ENCODE data around the gene CD52.
"Not testable (repeated sequence)": the region's sequence is repeated elsewhere in the genome, so short reads cannot be mapped to it uniquely, and the experiment has no call there.

The CD52 gene

DNA sequence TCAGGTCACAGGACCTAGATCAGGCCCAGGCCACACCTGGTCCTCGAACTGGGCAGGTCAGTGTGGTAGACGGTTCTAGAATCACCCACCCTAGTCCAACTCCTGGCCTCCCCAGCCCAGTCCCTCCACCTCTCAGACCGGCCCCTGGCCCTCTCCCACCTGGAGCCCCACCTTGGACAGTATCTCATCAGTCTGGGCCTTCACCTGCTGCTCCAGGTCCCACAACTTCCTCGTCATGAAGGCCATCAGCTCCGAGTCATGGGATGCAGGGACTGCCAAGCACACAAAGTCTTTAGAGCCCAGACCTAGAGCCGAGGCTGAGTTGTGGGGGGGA, 20.0 kb upstream of the CD52 start:
- no peak for DNase-seq (ENCODE audit: low read depth in 1 of 2, low spot score in 1 of 2)

DNA sequence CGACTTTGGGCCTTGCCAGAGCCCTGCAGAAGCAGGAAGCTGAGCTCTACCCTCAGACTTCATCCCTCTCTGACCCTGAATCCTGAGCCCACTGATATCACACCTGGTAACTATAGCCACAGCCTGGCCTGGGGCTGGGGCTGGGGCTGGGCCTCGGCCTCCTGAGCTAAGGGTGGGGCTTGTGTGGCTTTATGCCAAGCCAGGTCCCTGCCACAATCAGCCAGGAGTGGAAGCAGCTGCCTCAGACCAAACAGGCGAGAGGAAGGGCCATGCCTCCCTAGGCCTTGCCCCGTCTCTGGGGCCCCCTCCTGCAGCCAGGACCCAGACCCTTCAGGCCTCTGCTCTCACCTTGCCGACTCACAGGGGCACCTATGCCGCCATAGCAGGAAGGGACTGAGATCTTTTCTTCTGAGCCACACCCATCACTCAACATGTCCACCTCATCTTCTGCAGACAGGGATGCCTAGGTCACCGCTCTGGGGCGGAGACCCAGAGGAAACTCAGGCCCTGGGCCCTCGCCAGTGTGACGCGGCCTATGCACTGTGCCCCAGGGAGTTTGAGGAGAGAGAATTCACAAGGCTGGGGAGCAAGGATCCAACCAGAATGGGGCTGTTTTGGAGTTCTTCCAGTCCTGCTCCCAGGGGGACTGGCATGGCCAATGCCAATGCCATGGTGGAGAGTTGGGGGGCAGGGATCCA, 17.0 kb upstream of the CD52 start:
- DNase-seq (ENCODE audit: low read depth in 1 of 2, low spot score in 1 of 2) = no peak

DNA sequence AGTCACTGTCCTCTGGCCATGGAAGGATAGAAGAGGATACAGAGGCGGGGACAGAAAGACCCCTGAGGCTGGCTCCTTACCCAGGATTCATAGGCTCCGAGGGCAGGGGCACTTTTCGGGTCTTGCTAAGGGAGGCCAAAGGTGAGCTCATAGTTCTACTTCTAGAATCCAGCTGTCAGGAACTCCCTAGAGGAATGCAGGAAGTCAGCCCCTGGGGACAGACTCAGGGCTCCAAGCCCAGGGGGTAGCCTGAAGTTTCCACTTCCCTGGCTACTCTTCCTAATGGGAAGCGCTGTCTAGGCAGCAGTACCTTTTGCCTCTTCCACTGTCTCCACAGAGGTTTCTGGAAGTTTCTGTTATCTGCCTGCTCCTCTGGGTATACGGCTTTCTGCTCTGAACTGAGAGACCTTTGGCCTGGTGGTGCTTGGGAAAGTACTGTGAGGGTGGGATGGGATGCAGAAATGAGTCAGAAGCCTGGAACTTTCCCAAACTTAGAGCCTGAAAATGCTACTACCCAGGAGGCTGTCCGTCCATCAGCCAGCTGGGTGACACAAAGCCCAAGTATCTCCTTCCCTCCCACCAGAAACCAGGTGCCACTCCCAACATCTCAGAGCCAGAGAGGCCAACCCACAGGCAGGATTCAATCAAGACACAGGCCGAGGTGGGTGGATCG, 14.9 kb upstream of the CD52 start:
- DNase-seq (ENCODE audit: low read depth in 1 of 2, low spot score in 1 of 2) = no peak

DNA sequence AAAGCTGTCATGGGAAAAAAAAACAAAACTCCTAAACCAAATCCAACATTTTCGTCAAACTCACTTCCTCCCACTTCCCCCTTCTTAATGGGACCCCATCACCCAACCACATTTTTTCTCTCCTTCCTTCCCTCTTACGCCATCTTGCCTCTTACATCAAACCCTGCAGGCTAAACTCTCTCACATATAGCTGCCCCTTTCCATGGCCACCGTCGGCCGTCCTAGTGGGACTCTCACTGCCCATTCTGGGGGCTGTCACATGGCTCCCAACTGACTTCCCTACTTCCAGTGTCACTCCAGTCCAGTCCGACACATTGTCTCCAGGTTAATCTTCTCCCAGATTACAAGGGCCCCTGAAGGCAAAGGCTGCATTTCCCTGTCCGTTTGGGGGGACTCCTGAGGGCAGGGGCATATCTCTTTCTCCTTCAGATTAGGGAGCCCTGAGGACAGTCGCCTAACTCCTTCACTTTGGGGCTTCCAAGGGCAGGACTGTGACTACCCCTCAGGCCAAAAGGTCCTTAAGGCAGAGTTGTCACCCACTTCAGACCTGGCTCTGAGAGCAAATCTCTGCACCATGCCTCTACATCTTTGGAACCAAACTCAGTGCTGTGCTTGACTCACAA, 12.0 kb upstream of the CD52 start:
- no peak for DNase-seq (ENCODE audit: low read depth in 1 of 2, low spot score in 1 of 2)

DNA sequence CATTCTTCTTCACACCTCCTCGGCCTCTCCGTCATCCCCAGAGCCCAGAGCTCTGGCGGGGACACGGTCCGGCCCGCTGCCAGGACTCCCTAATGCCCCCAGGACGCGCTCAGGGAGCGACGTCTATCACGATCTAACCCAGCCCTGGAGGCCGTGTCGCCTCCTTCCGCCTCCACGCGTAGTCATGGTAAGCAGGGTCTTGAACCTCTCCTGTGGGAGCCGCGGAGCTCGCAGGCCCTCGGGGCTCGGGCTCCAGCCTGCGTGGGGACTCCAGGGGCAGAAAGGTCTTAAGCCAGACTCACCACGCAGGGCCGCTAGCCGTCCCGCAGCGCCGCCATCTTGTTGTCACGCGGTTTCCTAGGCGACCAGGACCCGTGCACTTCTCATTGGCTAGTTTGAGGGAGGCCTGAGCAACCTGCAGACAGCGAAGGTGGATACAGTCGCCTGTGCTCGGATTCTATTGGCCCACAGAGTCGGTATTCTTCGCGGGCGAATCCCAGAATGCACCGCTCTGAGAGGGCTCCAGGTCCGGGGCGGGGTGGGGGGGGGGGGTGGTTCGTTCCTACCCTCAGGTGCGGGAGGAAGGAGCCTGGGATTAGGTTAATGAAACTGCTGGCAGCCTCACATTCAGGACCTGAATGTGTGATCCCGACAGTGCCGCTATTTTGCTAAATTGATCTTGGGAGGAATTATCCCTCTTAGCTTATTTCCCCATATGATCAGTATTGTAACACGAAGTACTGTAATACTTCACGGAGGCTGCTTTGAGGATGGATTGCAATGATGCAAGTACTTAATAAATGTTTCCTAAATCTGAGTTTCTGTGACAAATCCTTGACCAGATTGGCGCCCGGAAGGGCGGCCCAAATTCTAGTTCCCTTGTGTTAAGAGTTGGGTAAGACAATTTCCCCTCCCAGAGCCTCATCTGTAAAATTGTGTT, 11.2 kb upstream of the CD52 start, which contains the start of gene UBXN11:
UBXN11 (minus strand) TSS at position 347 of the 940 bp plus-strand sequence. CDS start 3,753 bp downstream, outside the sequence.
- peak; percentile 73 to 94 for DNase-seq (ENCODE audit: low read depth in 1 of 2, low spot score in 1 of 2)

DNA sequence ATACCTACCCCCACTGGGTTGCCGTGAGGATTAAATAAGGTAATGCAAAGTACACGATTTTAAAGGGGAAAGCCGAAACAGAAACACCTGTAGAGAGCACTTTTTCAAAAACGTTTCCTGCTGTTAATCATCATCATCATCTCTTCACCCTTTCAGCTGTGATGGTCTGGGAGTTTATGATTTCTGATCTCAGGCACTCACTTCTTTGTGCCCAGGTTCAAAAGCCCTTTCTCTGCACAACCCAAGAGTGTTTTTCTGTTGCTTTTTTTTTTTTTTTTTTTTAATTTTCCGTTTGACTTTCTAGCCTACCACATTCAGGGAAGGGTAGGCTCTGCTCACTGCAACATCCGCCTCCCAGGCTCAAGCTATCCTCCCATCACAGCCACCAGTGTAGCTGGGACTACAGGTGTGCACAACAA, 10.4 kb upstream of the CD52 start:
- no peak for DNase-seq (ENCODE audit: low read depth in 1 of 2, low spot score in 1 of 2)

DNA sequence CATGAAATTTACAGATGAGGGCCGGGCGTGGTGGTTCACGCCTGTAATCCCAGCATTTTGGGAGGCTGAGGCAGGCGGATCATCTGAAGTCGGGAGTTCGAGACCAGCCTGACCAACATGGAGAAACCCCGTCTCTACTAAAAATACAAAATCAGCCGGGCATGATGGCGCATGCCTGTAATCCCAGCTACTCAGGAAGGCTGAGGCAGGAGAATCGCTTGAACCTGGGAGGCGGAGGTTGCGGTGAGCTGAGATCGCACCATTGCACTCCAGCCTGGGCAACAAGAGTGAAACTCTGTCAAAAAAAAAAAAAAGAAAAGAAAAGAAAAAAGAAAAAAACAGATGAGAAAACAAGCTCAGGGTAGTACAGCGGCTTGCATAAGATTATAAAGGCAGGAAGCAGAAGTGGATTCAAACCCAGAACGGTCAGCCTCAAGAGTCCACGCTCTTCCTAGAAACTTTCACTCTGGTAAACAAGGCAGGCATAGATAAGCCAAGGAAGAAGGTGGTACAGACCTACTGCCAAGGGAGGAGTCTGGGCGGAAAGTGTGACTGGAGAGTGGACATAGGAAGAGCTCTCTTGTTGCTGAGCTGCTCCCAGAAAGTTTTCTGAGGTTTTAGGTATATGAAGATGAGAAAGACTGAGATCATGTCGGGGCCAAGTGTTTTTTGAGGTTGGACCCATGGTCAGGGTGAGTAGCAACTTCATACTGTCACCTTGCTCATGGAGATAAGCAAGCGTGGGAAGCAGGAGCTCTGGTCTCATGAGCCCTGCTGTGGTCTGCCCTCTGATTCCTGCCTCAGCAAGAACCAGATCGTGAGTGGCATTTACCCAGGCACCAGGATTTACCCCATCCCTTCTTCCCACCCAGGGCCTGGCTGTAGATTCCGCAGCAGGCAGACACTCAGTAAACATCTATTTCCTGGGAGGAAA, 9.5 kb upstream of the CD52 start:
- DNase-seq (ENCODE audit: low read depth in 1 of 2, low spot score in 1 of 2) = not testable (repeated sequence)

DNA sequence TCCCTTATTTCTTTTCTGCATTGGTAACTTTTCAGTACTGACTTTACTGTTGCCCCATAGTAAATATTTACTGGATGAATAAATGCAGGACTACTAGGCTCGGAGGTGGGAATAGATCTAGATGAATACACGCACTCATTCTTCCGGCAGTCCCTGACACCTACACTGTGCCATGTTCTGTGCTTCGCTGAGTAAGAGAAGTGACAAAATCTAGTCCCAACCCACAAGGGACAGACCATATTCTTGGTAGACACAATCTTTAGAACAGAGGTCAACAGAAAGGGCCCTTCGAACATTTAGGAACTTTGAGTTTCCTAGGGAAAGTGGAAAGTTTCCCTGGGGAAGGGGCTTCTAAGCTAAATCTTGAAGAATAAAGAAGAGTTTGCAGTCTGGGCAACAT, 3.3 kb upstream of the CD52 start:
- DNase-seq (ENCODE audit: low read depth in 1 of 2, low spot score in 1 of 2) = no peak

DNA sequence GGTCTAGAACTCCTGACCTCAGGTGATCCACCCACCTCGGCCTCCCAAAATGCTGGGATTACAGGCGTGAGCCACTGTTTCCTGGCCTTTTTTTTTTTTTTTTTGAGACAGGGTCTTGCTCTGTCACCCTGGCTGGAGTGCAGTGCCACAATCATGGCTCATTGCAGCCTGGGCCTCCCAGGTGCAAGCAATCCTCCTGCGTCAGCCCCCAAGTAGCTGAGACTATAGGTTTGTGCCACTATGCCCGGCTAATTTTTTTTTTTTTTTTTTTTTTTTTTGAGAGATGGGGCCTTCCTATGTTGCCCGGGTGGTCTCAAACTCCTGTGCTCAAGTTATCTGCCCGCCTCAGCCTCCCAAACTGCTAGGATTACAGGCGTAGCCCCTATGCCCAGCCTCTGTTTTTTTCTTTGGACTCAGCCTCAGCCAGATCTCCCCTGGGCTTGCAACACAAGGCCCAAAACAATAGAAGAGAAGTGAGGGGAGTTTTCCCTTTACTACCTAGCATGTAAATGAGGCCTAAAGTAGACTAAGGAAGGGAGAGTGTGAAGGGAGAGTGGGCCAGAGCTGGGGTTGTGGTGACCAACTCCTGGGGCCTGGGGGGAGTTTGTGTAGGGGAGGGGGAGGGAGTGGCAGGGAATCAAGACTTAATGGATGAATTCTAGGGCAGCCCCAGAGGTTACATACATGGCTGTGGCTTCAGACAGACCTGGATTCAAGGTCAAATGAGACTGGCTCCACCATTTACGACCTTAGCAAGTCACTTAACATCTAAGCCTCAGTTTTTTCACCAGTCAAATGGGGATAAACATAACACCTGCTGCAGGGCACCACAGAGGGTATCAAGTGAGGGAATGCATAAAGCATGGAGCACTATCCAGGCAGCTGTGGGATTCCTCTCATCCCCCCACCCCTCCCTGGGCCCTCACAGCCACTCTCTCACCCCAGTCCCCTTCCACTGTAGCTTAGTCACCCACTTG, 1.6 kb upstream of the CD52 start:
- no peak for DNase-seq (ENCODE audit: low read depth in 1 of 2, low spot score in 1 of 2)

DNA sequence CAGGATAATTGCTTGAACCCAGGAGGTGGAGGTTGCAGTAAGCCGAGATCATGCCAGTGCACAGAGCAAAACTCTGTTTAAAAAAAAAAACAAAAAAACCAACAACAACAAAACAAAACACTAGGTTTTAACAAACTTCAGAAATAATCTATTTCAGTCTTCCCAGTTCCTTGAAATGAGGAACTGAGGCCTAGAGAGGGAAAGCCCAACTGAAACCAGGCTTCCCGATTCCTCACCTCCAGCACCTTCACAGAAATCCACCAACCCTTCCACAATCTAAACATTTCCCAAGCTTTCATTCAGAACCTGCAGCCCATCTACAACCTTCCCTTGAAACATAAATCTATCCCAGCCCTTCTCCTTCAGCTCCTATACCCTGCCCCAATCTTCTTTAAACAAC, 612 bp upstream of the CD52 start:
- DNase-seq (ENCODE audit: low read depth in 1 of 2, low spot score in 1 of 2) = no peak

DNA sequence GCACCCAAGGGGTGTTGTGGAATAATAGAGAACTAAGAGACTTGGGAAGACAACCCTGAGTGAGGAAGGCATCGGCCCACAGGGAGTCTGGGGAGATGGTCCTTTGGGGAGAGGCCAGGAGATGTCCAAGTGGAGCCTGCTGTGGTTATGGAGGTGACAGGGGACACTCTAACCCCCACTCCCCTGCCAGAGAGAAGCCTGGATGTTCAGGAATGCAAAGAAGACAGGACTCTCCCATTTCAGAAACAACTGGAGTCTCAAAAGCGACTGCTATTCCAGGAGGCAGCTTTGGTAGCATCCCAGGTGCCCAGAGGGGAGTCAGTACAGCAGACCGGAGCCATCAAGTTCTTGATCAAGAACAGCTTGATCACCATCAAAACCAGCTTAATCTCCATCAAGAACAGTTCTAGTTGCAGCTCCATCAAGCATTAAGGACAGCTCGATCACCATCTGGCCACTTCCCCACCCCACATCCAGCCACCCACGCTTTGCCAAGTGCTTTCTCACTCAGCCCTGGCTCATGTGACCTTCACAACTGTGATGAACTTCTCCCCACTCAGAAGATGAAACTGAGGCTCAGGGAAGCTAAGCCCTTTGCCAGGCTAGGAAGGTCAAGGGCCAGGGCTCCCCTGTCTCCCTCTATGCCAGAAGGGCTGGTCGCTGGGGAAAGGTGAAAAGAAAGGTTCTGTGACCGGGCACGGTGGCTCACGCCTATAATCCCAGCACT, 743 bp downstream of the CD52 start:
- DNase-seq (ENCODE audit: low read depth in 1 of 2, low spot score in 1 of 2) = peak in 1 of 2 donors; percentile 35

DNA sequence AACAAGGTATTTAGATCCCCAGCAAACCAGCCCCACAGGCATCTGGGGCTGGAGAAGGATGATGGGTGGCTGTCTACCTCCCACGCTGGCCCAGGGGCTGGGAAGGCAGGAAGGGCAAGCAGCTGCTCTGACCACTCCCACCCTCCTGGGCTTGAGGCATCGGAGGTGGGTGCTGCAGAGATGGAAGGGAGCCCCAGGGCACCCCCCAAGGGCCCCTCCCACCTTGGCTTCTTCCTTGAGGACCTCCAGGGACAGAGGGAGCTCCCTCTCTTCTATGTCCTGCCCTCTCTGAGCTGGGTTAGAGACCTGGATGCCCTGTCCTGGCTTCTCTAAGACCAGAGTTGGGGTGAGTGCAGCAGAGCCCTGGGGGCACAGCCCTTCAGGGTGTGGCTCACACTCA, 3.1 kb downstream of the CD52 start:
- no peak for DNase-seq (ENCODE audit: low read depth in 1 of 2, low spot score in 1 of 2)

DNA sequence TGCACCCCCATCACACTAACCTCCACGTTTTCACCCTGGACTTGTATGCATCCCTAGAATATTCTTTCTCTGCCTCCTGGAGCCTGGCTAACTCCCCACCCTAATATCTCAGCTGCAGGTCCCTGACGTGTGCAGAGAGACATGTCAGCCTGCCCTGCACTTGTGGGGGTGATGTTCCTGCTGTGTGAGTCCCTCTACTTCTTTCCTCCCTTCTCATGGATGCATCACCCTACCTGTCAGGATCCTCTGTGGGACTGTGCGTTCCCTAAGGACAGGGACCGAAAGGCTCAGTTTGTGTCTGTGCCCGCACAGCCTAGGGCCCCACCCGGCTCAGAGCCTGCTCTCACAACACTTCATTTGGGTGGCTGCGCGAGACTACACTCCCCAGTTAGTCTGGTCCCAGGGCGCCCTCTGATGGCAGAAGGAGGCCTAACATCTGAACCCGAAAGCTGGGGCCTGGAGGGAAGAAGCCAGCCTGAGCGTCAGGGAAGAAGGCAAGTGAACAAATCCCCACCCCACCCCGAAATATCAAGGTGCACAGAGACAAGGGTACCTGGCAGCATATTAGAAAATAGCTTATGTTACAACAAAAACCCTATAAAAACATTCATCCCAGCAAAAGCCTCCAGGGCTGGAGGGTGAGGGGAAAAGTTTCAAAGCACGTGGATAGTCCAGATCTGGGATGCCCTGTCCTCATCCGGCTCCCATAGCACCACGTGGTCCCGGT, 3.7 kb downstream of the CD52 start:
- DNase-seq (ENCODE audit: low read depth in 1 of 2, low spot score in 1 of 2) = peak; percentile 96 to 97

DNA sequence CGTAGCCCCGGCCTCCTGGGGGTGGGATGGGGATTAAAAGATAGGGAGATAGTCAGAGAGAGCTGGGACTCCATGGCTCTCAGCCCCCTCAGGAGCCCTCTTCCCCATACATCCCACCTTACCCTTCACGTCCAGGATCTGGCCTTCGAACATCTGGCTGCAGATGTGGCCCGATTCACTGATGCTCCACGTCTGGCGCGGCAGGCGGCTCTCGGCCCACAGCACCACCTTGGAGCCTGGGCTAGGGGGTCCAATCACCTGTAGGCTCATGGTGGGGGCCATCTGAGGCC, 4.2 kb downstream of the CD52 start:
- DNase-seq (ENCODE audit: low read depth in 1 of 2, low spot score in 1 of 2) = no peak

DNA sequence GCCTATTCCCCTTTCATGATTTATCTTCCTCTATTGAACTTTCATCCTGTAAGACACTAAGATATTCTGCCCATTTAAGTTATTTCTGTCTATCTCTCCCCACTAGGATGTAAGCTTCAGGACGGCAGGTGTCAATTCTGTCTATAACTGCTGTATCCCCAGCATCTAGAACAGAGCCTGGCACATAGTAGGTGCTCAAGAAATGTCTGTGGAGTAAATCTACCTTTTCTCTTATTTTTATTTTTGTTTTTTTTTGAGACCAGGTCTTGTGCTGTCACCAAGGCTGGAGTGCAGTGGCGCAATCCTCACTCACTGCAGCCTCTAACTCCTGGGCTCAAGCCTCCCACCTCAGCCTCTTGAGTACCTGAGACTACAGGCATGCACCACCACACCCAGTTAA, 5.6 kb downstream of the CD52 start:
- no peak for DNase-seq (ENCODE audit: low read depth in 1 of 2, low spot score in 1 of 2)

DNA sequence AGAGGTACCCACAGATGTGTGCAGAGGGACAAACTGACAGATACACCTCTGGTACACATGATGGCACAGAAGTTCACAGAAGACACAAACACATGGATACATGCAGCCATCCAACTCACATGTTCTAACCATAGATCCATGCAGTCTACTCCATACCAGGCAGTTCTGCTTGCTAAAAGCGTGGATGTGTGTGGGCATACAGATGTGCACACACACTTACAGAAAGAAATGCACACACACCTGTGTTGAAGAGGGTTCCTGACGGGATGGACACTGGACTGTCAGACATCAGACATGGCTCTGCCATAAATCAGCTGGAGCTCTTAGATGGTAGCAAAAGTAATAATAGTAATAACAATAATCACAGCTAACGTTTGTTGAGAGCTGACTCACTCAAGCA, 6.8 kb downstream of the CD52 start:
- no peak for DNase-seq (ENCODE audit: low read depth in 1 of 2, low spot score in 1 of 2)

DNA sequence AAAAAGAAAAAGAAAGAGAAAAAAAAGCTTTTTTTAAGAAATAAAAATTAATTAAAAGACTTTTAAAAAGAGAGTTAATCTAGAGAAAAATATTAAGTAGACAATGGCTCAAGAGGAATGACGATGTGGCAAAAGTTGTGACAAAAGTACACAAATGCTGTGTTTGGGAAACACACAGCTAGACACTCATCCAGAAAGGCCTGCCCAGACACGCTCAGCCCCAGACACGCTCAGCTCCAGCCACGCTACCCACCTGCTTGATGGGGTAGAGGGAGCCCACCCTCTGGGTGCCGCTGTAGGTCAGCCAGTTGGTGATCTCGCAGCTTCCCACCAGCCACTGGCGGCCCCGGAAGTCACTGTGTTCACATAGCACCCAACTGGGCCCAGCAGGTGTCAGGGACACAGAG, 10.2 kb downstream of the CD52 start:
- DNase-seq (ENCODE audit: low read depth in 1 of 2, low spot score in 1 of 2) = no peak

DNA sequence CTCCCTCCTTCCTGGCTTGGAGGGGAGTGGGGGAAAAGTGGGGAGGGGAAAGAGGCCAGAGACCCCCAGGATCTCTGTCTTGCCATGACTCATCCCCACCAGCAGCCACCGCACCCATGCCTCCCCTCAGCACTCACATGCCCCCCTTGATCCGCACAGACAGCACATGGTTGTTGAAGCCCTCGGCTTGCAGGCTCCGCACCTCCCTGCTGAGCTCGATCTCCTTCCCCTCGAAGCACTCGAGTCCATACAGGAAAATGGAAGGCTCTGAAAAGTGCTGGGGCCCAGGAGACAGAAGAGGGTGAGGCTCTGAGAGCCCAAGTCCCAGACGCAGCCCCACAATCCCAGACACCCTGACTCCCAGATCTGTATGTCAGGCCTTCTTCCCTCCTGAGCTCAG, 10.8 kb downstream of the CD52 start:
- DNase-seq (ENCODE audit: low read depth in 1 of 2, low spot score in 1 of 2) = no peak
